ENCODE results near the gene SMS. TPM values are rescaled to one million over a fixed set of nuclear protein-coding genes. Genes with fewer than 3 reads are reported as not detected.

SMS gene
- total and polyA plus RNA-seq, 10 of the 15 experiments (the other 5 are each of a cell fraction or from before 2014, with no cell fraction given): 55.8 to 156 (median 114) TPM

GRCh38 chrX:21905313-21905712, 35.2 kb upstream of the SMS start:
- no peak overlapping the region for H3K4me3 ChIP-seq
- ChIA-PET CTCF (interaction anchor here (1.0 kb wide), 1 partner anchor 80 kb away, joined by 3 read pairs; no protein-coding TSS in a partner anchor), RAD21 (ENCODE audit: unreplicated experiment) (no interaction called here), POLR2A (no interaction called here), SMC1A (ENCODE audit: uncharacterized antibody, unreplicated experiment) (interaction anchor here (0.7 to 1.2 kb wide), 2 partner anchors 55 to 394 kb away, joined by 3 read pairs; no protein-coding TSS in a partner anchor)
- 49% methylated on average over 2 of the region's 2 CpGs for WGBS (ENCODE audit: insufficient coverage, insufficient replicate concordance, low lambda C conversion rate, missing lambda C conversion rate)
- H3K4me1 ChIP-seq (ENCODE audit: control insufficient read depth, insufficient read depth, low read length): no peaks in the 10 kb centered on the region
- no peak overlapping the region for H3K4me2 ChIP-seq (ENCODE audit: control insufficient read depth, insufficient read depth)
- H3K27me3 ChIP-seq (replicated peaks in 1 of 2; ENCODE audit: control insufficient read depth in 2 of 2, insufficient read depth in 2 of 2, low read length in 1 of 2): no peaks in the 10 kb centered on the region
- FAIRE-seq (no peak), ATAC-seq (no peak), DNase-seq (ENCODE audit: low read depth, low spot score) (no peak)
- in situ Hi-C loops (cut with MboI) (no loop called here), intact Hi-C loops (cut with micrococcal nuclease; ENCODE audit: unreplicated experiment) (no loop called here)
- H3K27ac ChIP-seq (ENCODE audit: control insufficient read depth, insufficient read depth): no peak overlapping the region
- no peaks in the 10 kb centered on the region for H3K36me3 ChIP-seq (ENCODE audit: control insufficient read depth in 2 of 2, insufficient read depth in 2 of 2, low read length in 1 of 2)
- H3K79me2 ChIP-seq (ENCODE audit: control insufficient read depth, insufficient read depth, low read length): no peaks in the 10 kb centered on the region
- H3K9ac ChIP-seq (ENCODE audit: control insufficient read depth, insufficient read depth, low read length): no peak overlapping the region
- H2AFZ ChIP-seq (ENCODE audit: control insufficient read depth, low read depth, low read length): no peak overlapping the region
- H4K20me1 ChIP-seq (ENCODE audit: control insufficient read depth, insufficient read depth): no peaks in the 10 kb centered on the region
- no peak for TF ChIP-seq ZNF274 (IDR thresholded peaks at IDR 0.05; ENCODE audit: insufficient read depth, insufficient read length)
- TF ChIP-seq NFYA (IDR thresholded peaks at IDR 0.05; ENCODE audit: borderline replicate concordance, low read depth, low read length): no peak
- no peak for TF ChIP-seq STAT1 (conservative IDR thresholded peaks at IDR 0.05)
- no peak for TF ChIP-seq PRDM15 (CRISPR knock-in tag; IDR thresholded peaks at IDR 0.05)
- TF ChIP-seq NFYB (IDR thresholded peaks at IDR 0.05; ENCODE audit: insufficient read depth, low read depth, low read length): no peak
- no peak for TF ChIP-seq SMARCA5 (IDR thresholded peaks at IDR 0.05)
- TF ChIP-seq RBBP5 (conservative IDR thresholded peaks at IDR 0.05): no peak
- no peak for TF ChIP-seq RAD21 (IDR thresholded peaks at IDR 0.05; ENCODE audit: insufficient read depth, low read depth, low read length)
- TF ChIP-seq CREM (IDR thresholded peaks at IDR 0.05; ENCODE audit: low read depth): no peak
- no peak for TF ChIP-seq ZNF622 (IDR thresholded peaks at IDR 0.05)
- TF ChIP-seq BRCA1 (IDR thresholded peaks at IDR 0.05; ENCODE audit: low read depth, low read length): no peak
- no peak for TF ChIP-seq ZNF592 (IDR thresholded peaks at IDR 0.05)
- TF ChIP-seq BMI1 (IDR thresholded peaks at IDR 0.05; ENCODE audit: borderline replicate concordance): no peak
- TF ChIP-seq ZNF207 (IDR thresholded peaks at IDR 0.05; ENCODE audit: borderline replicate concordance): no peak
- TF ChIP-seq ATF3 (IDR thresholded peaks at IDR 0.05; ENCODE audit: borderline replicate concordance, extremely low read depth, low read depth, low read length): no peak
- TF ChIP-seq MEF2A (IDR thresholded peaks at IDR 0.05; ENCODE audit: insufficient read depth, low read depth, low read length): no peak
- no peak for TF ChIP-seq NRF1 (conservative IDR thresholded peaks at IDR 0.05; ENCODE audit: low read depth, low read length)
- BruUV-seq (replicated peaks): no TSS peak
- H3K9me3 ChIP-seq (replicated peaks; ENCODE audit: control insufficient read depth, insufficient read depth, low read length): no peaks in the 10 kb centered on the region
